K562 (cell line): Measurements from ENCODE around the gene RC3H2. TPM values are rescaled to one million over a fixed set of nuclear protein-coding genes. Genes with fewer than 3 reads are reported as not detected.
A peak's percentile ranks its signal among the peaks of the same experiment; 100 is the strongest.

Experiments
- KDM5B ChIP-seq: fragments of 200-600 bp; sonication (generic); IDR thresholded peaks from 2 replicates; pipeline ENCODE4 v1.6.1; 2012; ENCODE audit warnings: low read depth, mild to moderate bottlenecking, moderate library complexity, low read length, control low read depth, inconsistent platforms; ENCODE audit not compliant: insufficient replicate concordance
- MAFF ChIP-seq: IDR thresholded peaks from 2 replicates; pipeline ENCODE4 v1.6.1; 2012; ENCODE audit warnings: low read length, improper control_type of control experiment
- MAFG ChIP-seq: fragments of 450-650 bp; conservative IDR thresholded peaks from 2 replicates; pipeline ENCODE4 v1.6.1; 2016; ENCODE audit warnings: missing genetic modification characterization, missing compliant biosample characterization
- SNIP1 ChIP-seq: fragments of 450-650 bp; IDR thresholded peaks from 2 replicates; pipeline ENCODE4 v1.7.1; 2017; ENCODE audit warnings: low read depth, mild to moderate bottlenecking
- SRSF3 ChIP-seq: fragments of 200-400 bp; formaldehyde crosslinking; IDR thresholded peaks from 2 replicates; pipeline ENCODE4 v1.6.1; 2016; ENCODE audit warnings: mild to moderate bottlenecking, low read length, moderate library complexity; ENCODE audit not compliant: insufficient read depth
- TEAD4 ChIP-seq, 2 experiments: sonication (generic) in 1 of 2; formaldehyde crosslinking in 1 of 2; IDR thresholded peaks; 2 replicates each; pipeline versions ENCODE4 v1.6.1 to v1.8.0; 2012 to 2022; ENCODE audit warnings: borderline replicate concordance in 1 of 2, inconsistent platforms in 1 of 2, low read length in 1 of 2, mild to moderate bottlenecking in 1 of 2, missing genetic modification reagents in 1 of 2
- VEZF1 ChIP-seq: fragments of 200-800 bp; sonication (Bioruptor generic); IDR thresholded peaks from 2 replicates; pipeline ENCODE4 v1.6.1; 2017; ENCODE audit warnings: missing genetic modification characterization, missing compliant biosample characterization
- ZNF280A ChIP-seq: fragments of 450-650 bp; IDR thresholded peaks from 2 replicates; pipeline ENCODE4 v1.6.1; 2018; ENCODE audit warnings: mild to moderate bottlenecking, low read depth; ENCODE audit not compliant: partially characterized antibody
- polyA plus RNA-seq, 8 experiments: library from polyadenylated mRNA; depleted of rRNA in 4 of 8; stranded (reverse) in 5 of 8; unstranded in 3 of 8; fragments of >200 nt; fragmentation: Nextera tagmentation in 2 of 8; fragmentation: Illumina TruSeq in 1 of 8; extraction: Ambion mirVana in 2 of 8; extraction: Trizol in 1 of 8; gene quantifications; 2 replicates each; pipeline versions ENCODE4 v1.2.1 to v1.2.3, GENCODE V29; 2011 to 2014; ENCODE audit warnings: inconsistent platforms in 1 of 8, missing spikeins in 1 of 8
- total RNA-seq, 7 experiments: library from RNA; depleted of rRNA in 6 of 7; stranded (reverse); fragments of >200 nt in 6 of 7; fragmentation: Illumina TruSeq in 2 of 7; extraction: Trizol in 2 of 7; gene quantifications; 2 replicates each; pipeline versions ENCODE4 v1.2.1 to v1.2.3, GENCODE V29; 2011 to 2021; ENCODE audit warnings: low replicate concordance in 1 of 7
- TF ChIP-seq, protein P1 (sequence below): fragments of 450-650 bp; formaldehyde crosslinking; IDR thresholded peaks from 2 replicates; pipeline ENCODE4 v1.4.0; 2020; ENCODE audit warnings: mild to moderate bottlenecking, moderate library complexity
- TF ChIP-seq, protein P2 (sequence below): fragments of 250-450 bp; sonication (Bioruptor Pico); IDR thresholded peaks from 2 replicates; pipeline ENCODE4 v1.6.1; 2021; ENCODE audit warnings: mild to moderate bottlenecking
- TF ChIP-seq, protein P3 (sequence below): sonication (generic); formaldehyde crosslinking; IDR thresholded peaks from 2 replicates; pipeline ENCODE4 v1.8.1; 2023; ENCODE audit warnings: mild to moderate bottlenecking, missing genetic modification reagents

The RC3H2 gene
- total and polyA plus RNA-seq, 9 of the 15 experiments (the other 6 are each of a cell fraction or from before 2014, with no cell fraction given) = 5.6 to 35.4 (median 18.6) TPM

DNA sequence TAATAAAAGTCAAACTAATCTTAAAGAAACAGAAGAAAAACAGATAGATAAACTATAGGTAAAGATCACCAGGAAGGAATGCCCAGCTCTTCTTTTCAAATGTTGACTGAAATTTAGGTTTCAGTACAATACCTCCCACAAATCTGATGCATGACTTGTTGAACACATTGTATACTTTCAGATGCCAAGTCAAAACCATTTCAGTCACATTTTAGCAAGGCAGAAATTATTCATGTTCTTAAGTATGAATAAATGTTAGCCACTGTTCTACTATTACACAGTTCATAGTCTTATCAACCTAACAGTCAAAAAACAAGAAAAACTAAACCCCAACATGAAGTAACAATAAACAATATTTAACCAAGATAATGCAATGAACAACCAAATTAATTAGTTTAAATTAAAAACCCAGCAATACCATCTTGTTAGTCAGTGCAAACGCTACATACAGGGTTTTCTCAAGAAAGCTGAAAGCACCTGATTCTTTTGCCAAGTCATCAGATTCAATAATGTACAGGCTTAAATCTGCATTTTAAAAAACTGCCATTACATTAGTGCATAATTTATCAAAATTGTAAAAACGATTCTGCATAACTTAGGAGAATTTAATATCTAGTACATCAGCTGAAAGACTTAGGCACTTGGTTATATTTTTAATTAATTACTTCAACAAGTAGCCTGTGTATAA, 56.8 kb downstream of the RC3H2 start (continued):
- TF ChIP-seq, protein P1, sequence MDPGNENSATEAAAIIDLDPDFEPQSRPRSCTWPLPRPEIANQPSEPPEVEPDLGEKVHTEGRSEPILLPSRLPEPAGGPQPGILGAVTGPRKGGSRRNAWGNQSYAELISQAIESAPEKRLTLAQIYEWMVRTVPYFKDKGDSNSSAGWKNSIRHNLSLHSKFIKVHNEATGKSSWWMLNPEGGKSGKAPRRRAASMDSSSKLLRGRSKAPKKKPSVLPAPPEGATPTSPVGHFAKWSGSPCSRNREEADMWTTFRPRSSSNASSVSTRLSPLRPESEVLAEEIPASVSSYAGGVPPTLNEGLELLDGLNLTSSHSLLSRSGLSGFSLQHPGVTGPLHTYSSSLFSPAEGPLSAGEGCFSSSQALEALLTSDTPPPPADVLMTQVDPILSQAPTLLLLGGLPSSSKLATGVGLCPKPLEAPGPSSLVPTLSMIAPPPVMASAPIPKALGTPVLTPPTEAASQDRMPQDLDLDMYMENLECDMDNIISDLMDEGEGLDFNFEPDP = no peak
- TF ChIP-seq SNIP1 (no peak), VEZF1 (CRISPR knock-in tag) (no peak), ZNF280A (no peak), MAFG (tag) (peak; percentile 42; the same call in 1 of the 2 replicates), KDM5B (no peak), TEAD4 (IDR thresholded peaks at IDR 0.05; ENCODE audit: low read length) (no peak), TEAD4 (CRISPR knock-in tag; IDR thresholded peaks at IDR 0.05; ENCODE audit: borderline replicate concordance) (no peak), MAFF (peak; percentile 44), SRSF3 (no peak)
- TF ChIP-seq, protein P2, sequence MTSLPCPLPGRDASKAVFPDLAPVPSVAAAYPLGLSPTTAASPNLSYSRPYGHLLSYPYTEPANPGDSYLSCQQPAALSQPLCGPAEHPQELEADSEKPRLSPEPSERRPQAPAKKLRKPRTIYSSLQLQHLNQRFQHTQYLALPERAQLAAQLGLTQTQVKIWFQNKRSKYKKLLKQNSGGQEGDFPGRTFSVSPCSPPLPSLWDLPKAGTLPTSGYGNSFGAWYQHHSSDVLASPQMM (CRISPR knock-in tag) = no peak
- TF ChIP-seq, protein P3, sequence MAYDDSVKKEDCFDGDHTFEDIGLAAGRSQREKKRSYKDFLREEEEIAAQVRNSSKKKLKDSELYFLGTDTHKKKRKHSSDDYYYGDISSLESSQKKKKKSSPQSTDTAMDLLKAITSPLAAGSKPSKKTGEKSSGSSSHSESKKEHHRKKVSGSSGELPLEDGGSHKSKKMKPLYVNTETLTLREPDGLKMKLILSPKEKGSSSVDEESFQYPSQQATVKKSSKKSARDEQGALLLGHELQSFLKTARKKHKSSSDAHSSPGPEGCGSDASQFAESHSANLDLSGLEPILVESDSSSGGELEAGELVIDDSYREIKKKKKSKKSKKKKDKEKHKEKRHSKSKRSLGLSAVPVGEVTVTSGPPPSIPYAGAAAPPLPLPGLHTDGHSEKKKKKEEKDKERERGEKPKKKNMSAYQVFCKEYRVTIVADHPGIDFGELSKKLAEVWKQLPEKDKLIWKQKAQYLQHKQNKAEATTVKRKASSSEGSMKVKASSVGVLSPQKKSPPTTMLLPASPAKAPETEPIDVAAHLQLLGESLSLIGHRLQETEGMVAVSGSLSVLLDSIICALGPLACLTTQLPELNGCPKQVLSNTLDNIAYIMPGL (CRISPR knock-in tag) = no peak
